HL-60 (cell line): Measurements from ENCODE around the gene ST6GALNAC4.

ENCODE experiments used
- CTCF ChIP-seq: IDR thresholded peaks from one replicate; pipeline ENCODE4 v1.5.1; 2011; ENCODE audit warnings: low read length, control low read depth, inconsistent platforms; ENCODE audit not compliant: insufficient read depth
- POLR2AphosphoS5 ChIP-seq: IDR thresholded peaks from 2 replicates; pipeline ENCODE4 v1.6.1; 2012; ENCODE audit warnings: low read depth
- REST ChIP-seq: IDR thresholded peaks from 2 replicates; pipeline ENCODE4 v1.6.1; 2012; ENCODE audit warnings: low read depth; ENCODE audit not compliant: insufficient replicate concordance
- SPI1 ChIP-seq: IDR thresholded peaks from 2 replicates; pipeline ENCODE4 v1.6.1; 2012; ENCODE audit warnings: low read depth, mild to moderate bottlenecking, borderline replicate concordance

GRCh38 chr9:127875306-127875966 is 41.4 kb downstream of the ST6GALNAC4 start:
- TF ChIP-seq CTCF (no peak), POLR2AphosphoS5 (no peak), SPI1 (no peak), REST (no peak)
